GM12891 (cell line): ENCODE data around the gene ROS1.

ENCODE experiments used
- PAX5 ChIP-seq: IDR thresholded peaks from 2 replicates; pipeline ENCODE4 v1.6.1; 2011; ENCODE audit warnings: low read length, moderate library complexity, mild to moderate bottlenecking; ENCODE audit not compliant: insufficient read depth, severe bottlenecking
- POLR2A ChIP-seq: IDR thresholded peaks from 2 replicates; pipeline ENCODE4 v1.6.1; 2011; ENCODE audit warnings: low read depth, low read length, control low read depth
- POLR2AphosphoS5 ChIP-seq: IDR thresholded peaks from 2 replicates; pipeline ENCODE4 v1.6.1; 2011; ENCODE audit warnings: low read depth, low read length, control low read depth
- POU2F2 ChIP-seq: IDR thresholded peaks from 2 replicates; pipeline ENCODE4 v1.6.1; 2011; ENCODE audit warnings: low read depth, mild to moderate bottlenecking, control low read depth, low read length, moderate library complexity
- SPI1 ChIP-seq: IDR thresholded peaks from 2 replicates; pipeline ENCODE4 v1.6.1; 2011; ENCODE audit warnings: low read depth, low read length, control low read depth
- TAF1 ChIP-seq: IDR thresholded peaks from 2 replicates; pipeline ENCODE4 v1.6.1; 2011; ENCODE audit warnings: low read depth, low read length, control low read depth

DNA sequence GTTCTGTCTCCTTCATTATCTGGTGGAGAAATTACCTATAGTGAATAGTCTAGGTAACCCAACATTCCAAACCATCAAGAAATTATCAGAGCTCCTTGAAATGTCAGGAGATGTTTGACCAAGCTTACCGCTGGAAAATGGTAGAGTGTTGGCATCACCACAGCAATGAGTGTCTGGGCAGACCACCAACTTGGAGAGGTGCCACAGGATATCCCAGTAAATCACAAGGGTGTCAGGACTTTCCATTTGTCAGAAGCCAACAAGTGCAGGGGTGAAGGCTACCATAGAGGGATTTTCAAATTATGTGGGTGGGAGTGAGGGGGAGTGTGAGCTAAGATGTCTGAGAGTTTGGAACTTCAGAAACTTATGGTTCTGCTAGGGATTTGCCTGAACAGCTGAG lies 87.2 kb downstream of the ROS1 start:
- TF ChIP-seq TAF1 (no peak), PAX5 (no peak), POLR2A (no peak), SPI1 (no peak), POLR2AphosphoS5 (no peak), POU2F2 (no peak)
